ENCODE measurements around the gene DNAI7.

The DNAI7 gene, protein sequence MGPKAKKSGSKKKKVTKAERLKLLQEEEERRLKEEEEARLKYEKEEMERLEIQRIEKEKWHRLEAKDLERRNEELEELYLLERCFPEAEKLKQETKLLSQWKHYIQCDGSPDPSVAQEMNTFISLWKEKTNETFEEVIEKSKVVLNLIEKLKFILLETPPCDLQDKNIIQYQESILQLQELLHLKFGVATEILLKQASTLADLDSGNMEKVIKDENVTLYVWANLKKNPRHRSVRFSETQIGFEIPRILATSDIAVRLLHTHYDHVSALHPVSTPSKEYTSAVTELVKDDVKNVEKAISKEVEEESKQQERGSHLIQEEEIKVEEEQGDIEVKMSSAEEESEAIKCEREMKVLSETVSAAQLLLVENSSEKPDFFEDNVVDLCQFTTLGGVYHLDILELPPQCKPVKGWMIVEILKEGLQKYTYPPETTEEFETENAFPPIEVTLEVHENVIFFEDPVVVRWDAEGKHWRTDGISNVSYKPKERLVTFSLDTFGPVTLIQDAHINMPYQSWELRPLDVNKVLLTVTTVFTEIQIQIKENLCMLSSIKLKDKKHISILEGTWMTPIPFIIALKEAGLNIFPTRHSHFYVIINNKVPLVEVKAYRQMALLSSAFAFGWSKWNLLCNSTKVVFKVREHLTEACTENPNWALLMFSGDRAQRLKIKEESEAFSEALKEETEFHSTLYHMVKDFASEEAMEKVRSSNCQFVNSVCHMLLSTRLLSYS

DNA sequence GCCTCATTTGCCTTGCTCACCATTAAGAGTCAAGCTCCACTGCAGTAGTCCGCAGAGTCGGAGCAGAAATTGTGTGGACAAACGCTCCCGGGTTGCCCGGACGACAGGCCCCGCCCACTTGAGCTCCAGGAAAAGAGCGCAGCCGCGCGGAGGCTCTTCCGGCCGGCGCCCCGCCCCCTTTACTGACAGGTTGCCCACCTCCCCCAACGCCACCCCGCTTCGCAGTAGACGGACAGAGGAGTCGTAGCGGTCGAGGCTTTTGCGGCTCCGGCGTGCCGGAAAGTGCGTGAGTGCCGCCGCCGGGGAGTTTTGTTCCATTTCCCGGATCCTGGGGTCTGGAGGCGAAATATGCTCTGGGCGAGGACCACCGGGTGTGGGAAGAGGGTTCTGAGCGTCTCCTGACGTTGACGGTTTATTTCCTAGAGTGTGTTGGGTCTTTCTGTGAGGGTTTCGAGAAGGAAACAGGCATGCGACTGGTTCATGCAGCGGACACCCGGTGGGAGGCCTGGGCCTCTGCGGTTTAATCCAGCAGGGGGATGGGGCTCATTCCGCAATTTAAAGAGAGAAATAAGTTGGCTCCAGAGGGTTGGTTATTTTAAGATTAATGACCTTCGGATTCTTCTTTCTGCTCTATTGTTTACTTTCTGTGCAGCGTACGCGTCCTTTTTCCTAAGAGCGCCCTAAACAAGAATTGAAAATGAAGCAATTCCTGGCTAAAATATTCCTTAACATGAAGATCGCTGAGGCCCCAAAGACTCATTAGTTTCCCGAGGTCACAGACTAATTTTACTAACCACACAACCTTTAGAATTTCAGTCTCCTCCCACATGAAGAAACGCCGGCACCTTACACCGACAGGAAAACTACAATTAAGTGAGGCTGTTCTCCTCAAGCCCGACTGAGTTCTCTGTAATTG, at the start of gene DNAI7, which contains the start of gene ETFRF1:
Gene DNAI7, minus strand, starts transcription at position 105 of the 916 bp plus-strand sequence. Its CDS starts 82 bp downstream, at position 23.
Gene ETFRF1, plus strand, starts transcription at position 182 of the 916 bp plus-strand sequence. CDS start 8,720 bp downstream, outside the sequence.
- DNase-seq (ENCODE audit: low read depth): peak; percentile 97
- H3K4me3 ChIP-seq (ENCODE audit: low read depth, low read length): peak within 1 kb of the TSS; percentile 85
- TF ChIP-seq, protein P1, sequence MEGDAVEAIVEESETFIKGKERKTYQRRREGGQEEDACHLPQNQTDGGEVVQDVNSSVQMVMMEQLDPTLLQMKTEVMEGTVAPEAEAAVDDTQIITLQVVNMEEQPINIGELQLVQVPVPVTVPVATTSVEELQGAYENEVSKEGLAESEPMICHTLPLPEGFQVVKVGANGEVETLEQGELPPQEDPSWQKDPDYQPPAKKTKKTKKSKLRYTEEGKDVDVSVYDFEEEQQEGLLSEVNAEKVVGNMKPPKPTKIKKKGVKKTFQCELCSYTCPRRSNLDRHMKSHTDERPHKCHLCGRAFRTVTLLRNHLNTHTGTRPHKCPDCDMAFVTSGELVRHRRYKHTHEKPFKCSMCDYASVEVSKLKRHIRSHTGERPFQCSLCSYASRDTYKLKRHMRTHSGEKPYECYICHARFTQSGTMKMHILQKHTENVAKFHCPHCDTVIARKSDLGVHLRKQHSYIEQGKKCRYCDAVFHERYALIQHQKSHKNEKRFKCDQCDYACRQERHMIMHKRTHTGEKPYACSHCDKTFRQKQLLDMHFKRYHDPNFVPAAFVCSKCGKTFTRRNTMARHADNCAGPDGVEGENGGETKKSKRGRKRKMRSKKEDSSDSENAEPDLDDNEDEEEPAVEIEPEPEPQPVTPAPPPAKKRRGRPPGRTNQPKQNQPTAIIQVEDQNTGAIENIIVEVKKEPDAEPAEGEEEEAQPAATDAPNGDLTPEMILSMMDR (IDR thresholded peaks at IDR 0.05; ENCODE audit: insufficient read depth, low read depth, low read length, missing control alignments): no peak

DNA sequence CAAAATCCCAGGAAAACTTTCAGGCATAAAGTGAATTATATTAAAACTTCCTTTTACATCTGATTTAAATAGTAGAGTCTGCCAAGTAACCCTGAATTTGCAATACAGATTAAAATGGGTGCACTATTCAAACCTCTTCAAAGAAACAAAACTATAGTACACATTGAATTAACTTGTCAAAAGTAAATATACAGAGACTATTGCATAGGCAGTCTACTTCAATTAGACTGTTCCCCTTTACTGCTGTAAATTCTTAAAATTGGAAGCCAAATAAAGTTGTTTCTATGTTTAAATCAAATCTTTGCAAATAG, 48.7 kb upstream of the DNAI7 start:
- DNase-seq (ENCODE audit: low read depth): no peak
- H3K4me3 ChIP-seq (ENCODE audit: low read depth, low read length): no peak overlapping the region
- TF ChIP-seq, protein P1 (IDR thresholded peaks at IDR 0.05; ENCODE audit: insufficient read depth, low read depth, low read length, missing control alignments): no peak

DNA sequence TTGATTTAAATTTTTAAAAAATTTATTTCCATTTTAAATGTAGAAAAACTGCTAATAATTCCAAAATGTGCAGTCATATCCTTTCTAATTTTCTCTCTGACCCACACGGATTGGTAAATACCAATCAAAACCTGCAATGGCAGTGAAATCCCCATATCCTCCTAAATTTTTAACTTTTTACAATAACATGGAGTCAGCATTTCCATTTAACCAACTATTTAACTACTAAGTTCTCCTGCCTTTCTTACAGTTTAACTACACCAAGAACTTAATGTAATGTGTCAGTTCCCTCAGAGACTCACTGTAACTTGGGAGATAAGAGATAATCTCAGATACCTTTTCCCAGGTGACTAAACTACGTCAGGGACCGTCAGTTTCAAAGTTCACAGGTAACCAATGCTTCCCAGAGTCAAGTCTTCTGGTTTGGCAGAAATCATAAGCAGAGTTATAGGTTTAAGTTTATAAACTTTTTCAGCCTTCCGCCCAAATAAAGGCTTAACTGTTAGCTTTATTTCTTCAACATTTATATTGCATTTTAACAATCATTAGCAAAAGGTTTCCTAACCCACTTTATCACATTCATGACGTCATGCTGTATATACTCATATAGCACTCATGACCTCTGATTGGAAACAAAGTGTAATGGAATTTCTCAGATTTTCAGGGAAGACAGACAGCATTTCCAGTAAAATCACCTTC, 48.2 kb upstream of the DNAI7 start:
- TF ChIP-seq, protein P1 (IDR thresholded peaks at IDR 0.05; ENCODE audit: insufficient read depth, low read depth, low read length, missing control alignments): no peak
- no peak overlapping the region for H3K4me3 ChIP-seq (ENCODE audit: low read depth, low read length)
- no peak for DNase-seq (ENCODE audit: low read depth)

DNA sequence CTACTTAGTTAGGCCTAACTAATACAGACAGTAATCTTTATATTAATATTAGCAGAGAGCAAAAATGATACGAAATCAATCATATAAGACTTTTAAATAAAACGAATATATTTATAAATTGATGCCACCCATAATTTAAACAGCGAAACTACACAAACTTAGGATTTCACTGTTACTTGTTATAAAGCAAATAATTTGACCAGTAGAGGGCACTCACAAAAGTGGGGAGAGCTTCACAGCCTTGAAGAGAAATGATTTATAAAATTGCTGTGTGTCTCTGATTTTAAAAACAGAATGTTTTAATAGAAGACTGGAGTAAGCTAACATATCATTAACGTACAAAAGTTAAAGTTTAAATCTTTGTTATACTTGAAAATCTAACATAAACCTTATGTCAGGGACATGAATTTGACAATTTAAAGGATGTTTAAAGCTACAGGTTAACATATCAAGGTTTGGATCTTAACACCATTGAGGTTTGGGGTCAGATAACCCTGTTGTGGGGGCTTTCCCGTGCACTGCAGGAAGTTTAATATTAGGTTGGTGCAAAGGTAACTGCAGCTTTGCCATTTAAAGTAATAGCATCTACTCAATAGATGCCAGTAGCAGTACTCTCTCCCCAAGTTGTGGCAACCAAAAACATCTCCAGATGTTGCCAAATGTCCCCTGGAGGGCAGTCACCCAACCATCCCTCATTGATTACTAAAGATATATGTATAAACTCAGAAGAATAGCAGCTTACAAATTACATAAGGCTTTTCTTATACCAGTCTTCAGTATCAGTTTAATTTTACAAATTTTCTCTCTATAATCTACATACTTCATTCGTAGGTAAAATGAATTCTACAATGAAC, 46.4 kb upstream of the DNAI7 start:
- no peak overlapping the region for H3K4me3 ChIP-seq (ENCODE audit: low read depth, low read length)
- peak; percentile 64 for DNase-seq (ENCODE audit: low read depth)
- TF ChIP-seq, protein P1 (IDR thresholded peaks at IDR 0.05; ENCODE audit: insufficient read depth, low read depth, low read length, missing control alignments): peak; percentile 41

DNA sequence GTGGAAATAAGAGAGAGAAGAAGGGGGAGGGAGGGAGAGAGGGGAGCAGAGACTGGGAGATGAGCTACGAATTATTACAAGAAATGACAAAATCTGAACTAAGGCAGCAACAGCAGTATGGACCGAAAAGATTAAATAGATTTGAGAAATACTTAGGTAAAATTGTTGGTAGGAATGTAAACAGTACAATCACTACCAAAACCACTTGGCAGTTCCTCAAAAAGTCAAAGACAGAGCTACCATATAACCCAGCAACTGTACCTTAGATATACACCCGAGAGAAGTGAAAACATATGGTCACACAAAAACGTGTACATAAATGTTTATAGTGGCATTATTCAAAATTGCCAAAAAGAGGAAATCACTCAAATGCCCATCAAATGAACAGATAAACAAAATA, 41.7 kb upstream of the DNAI7 start:
- DNase-seq (ENCODE audit: low read depth): no peak

More for the DNA sequence above, 41.7 kb upstream of the DNAI7 start:
- no peak overlapping the region for H3K4me3 ChIP-seq (ENCODE audit: low read depth, low read length)
- TF ChIP-seq, protein P1 (IDR thresholded peaks at IDR 0.05; ENCODE audit: insufficient read depth, low read depth, low read length, missing control alignments): no peak

Data from GM12865 (cell line).